ENCODE results near the gene SLC25A52.
"Not testable (repeated sequence)": the region's sequence is repeated elsewhere in the genome, so short reads cannot be mapped to it uniquely, and the experiment has no call there.

SLC25A52 gene, protein sequence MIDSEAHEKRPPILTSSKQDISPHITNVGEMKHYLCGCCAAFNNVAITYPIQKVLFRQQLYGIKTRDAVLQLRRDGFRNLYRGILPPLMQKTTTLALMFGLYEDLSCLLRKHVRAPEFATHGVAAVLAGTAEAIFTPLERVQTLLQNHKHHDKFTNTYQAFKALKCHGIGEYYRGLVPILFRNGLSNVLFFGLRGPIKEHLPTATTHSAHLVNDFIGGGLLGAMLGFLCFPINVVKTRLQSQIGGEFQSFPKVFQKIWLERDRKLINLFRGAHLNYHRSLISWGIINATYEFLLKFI

GRCh38 chr18:31760695-31761094, at the start of gene SLC25A52:
Gene SLC25A52 (minus strand): TSS chr18:31760880. CDS start chr18:31760661, 219 bp downstream.
- no peak for DNase-seq

- DNase-seq: not testable (repeated sequence)
These were observed 48.4 kb upstream of the SLC25A52 start for GRCh38 chr18:31809049-31809448.

GRCh38 chr18:31801078-31801477, 40.4 kb upstream of the SLC25A52 start:
- no peak for DNase-seq

DNA sequence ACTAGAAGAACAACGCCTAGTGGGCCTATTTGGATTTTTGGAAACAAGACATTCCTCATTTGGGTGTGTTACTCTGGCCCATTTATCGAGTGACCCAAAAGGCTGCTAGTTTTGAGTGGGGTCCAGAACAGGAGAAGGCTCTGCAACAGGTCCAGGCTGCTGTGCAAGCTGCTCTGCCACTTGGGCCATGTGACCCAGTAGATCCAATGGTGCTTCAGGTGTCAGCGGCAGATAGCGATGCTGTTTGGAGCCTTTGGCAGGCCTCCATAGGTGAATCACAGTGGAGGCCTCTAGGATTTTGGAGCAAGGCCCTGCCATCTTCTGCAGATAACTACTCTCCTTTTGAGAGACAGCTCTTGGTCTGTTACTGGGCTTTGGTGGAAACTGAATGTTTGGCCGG, 38.6 kb upstream of the SLC25A52 start:
- not testable (repeated sequence) for DNase-seq

- DNase-seq: no peak
These were observed 37.7 kb upstream of the SLC25A52 start for GRCh38 chr18:31798399-31798798.

GRCh38 chr18:31795747-31796146, 35.1 kb upstream of the SLC25A52 start:
- no peak for DNase-seq

DNA sequence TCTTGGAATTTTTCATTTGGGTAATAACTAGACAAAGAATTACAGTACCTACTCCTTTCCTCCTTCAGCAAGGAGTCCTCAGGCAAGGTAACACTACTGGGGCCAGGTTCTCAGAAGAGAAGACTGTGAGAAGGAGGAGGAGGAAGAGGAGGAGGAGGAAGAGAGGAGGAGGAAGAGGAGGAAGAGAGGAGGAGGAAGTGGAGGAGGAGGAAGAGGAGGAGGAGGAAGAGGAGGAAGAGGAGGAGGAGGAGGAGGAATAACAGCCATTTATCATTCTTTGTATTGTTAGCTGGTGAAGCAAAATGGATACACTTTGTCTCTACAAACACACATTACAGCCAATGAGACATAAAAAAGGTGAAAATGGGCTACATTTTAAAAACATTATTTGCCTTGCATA, 32.9 kb upstream of the SLC25A52 start:
- DNase-seq: no peak

GRCh38 chr18:31792580-31792911, 31.9 kb upstream of the SLC25A52 start:
- no peak for DNase-seq

- DNase-seq: no peak
These were observed 31.3 kb upstream of the SLC25A52 start for GRCh38 chr18:31791817-31792579.

DNA sequence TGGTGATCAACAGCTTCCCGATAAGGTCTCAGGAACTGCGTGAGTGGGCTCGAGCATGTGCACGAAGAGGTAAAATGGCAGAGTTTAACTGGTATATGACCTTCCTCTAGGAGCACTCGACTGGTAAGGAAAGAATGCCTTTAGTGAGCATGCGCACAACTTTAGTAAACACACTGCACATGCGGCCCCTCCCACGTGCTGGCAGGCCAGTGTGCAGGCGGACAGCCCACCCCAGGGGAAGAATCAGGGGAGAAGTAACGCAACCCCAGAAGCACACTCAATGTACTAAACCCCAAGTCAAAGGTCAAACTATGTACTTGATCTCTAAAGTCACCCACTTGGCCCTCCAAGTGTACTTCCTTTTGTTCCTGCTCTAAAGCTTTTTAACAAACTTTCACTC, 28.7 kb upstream of the SLC25A52 start:
- DNase-seq: no peak

GRCh38 chr18:31783059-31783458, 22.4 kb upstream of the SLC25A52 start:
- no peak for DNase-seq

- DNase-seq: no peak
These were observed 17.8 kb upstream of the SLC25A52 start for GRCh38 chr18:31778391-31778950.

- DNase-seq: no peak
These were observed 15.4 kb upstream of the SLC25A52 start for GRCh38 chr18:31776093-31776492.

- DNase-seq: no peak
These were observed 14.3 kb upstream of the SLC25A52 start for GRCh38 chr18:31774962-31775361.

- DNase-seq: no peak
These were observed 13.8 kb upstream of the SLC25A52 start for GRCh38 chr18:31774477-31774785.

- DNase-seq: no peak
These were observed 13.2 kb upstream of the SLC25A52 start for GRCh38 chr18:31773774-31774476.

- no peak for DNase-seq
These were observed 12.0 kb upstream of the SLC25A52 start for GRCh38 chr18:31772699-31773098.

DNA sequence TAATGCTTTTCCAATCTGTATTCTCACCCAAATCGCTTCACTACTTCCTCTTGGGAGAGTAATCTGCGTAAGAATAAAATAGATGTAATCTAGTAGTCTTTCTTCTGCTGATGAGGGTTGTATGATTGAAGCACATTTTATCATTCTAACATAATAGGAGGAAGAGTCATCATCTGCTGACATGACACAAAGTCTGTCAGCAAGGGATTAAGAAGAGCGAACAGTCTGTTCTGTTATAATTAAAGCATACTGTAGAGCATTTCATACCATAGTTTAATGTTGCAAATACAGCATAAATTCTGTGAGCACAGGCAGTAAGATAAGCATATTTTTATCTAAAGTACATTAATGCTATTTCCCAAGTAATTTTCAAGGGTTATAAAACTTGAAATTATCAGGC, 10.4 kb downstream of the SLC25A52 start:
- DNase-seq: no peak

DNA sequence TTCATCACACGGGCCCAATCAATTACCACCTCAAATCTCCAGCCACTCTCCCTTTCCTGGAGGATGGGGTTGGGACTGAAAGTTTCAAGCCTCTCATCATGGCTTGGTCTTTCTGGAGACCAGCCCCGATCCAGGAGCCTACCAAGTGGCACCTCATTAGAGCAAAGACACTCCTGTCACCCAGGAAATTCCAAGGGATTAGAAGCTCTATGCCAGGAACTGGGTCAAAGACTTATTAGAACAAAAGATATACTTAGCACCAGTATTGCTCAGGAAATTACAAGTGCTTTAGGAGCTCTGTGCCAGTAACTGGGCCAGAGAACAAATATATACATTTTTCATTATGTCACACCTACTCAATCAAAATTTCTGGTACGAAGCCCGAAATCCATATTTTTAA, 14.3 kb downstream of the SLC25A52 start:
- DNase-seq: no peak

GRCh38 chr18:31744321-31745067, 16.2 kb downstream of the SLC25A52 start:
- DNase-seq: no peak

DNA sequence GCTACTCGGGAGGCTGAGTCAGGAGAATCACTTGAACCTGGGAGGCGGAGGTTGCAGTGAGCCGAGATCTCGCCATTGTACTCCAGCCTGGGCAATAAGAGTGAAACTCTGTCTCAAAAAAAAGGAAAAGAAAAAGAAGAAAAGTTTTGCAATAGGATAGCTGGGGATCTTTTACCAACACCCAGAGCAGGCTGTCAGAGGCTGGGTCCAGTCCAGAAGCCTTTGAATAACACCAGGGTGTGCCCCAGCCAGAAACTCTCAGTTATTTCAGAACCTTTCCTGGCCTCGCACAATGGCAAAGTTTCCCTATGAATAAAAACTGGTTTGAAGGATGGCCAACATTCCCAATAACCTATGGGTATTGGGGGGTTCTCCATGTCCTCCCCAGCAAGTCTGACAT, 17.1 kb downstream of the SLC25A52 start:
- DNase-seq: not testable (repeated sequence)

- DNase-seq: no peak
These were observed 19.5 kb downstream of the SLC25A52 start for GRCh38 chr18:31741097-31741735.

DNA sequence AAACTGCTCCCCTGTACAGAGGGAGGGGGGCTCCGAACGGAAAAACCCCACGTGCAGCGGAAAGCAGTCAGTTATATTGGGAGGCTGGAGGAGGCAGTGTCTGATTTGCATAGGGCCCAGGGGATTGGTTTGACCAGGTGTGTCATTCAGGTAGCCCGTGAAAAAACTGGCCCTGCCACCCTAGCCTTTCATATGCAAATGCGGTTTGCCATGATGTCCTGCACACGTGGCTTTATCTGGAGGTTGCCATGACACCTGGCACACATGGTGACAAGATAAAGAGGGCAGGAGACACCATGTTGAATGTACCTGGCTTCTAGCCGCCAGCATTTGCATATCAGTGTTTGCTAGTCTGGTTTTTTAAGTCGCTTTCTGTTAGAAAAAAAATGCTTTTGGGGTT, 20.5 kb downstream of the SLC25A52 start:
- DNase-seq: no peak
